K562 (cell line): ENCODE measurements around the gene TRIO. TPM values are rescaled to one million over a fixed set of nuclear protein-coding genes. Genes with fewer than 3 reads are reported as not detected.

Experiments used
- CAMTA2 ChIP-seq: fragments of 250-450 bp; sonication (Bioruptor Pico); conservative IDR thresholded peaks from 2 replicates; pipeline ENCODE4 v1.5.1; 2022
- EZH2 ChIP-seq: IDR thresholded peaks from 2 replicates; pipeline ENCODE4 v1.6.1; 2012; ENCODE audit warnings: low read depth, mild to moderate bottlenecking, inconsistent platforms, low read length, borderline replicate concordance
- FOSL1 ChIP-seq: fragments of 200-800 bp; sonication (Bioruptor generic); conservative IDR thresholded peaks from 2 replicates; pipeline ENCODE4 v1.6.1; 2016; ENCODE audit warnings: missing genetic modification characterization, missing compliant biosample characterization
- HDAC1 ChIP-seq, 2 experiments: fragments of 450-650 bp; IDR thresholded peaks; 2 replicates each; pipeline ENCODE4 v1.6.1; 2016 to 2017; ENCODE audit warnings: inconsistent platforms in 1 of 2, mild to moderate bottlenecking in 1 of 2, moderate library complexity in 1 of 2
- LARP7 ChIP-seq: fragments of 450-650 bp; IDR thresholded peaks from 2 replicates; pipeline ENCODE4 v1.6.1; 2016
- STAT6 ChIP-seq: sonication (generic); formaldehyde crosslinking; IDR thresholded peaks from 2 replicates; pipeline ENCODE4 v1.8.1; 2023; ENCODE audit warnings: mild to moderate bottlenecking, missing genetic modification reagents
- ZBTB9 ChIP-seq: fragments of 450-650 bp; formaldehyde crosslinking; IDR thresholded peaks from 2 replicates; pipeline ENCODE4 v1.4.0; 2020; ENCODE audit warnings: mild to moderate bottlenecking, moderate library complexity
- ZC3H8 ChIP-seq: fragments of 450-650 bp; IDR thresholded peaks from 2 replicates; pipeline ENCODE4 v1.6.1; 2017
- ZKSCAN8 ChIP-seq: fragments of 200-800 bp; sonication (Bioruptor generic); IDR thresholded peaks from 2 replicates; pipeline ENCODE4 v1.6.1; 2016; ENCODE audit warnings: missing genetic modification characterization, missing compliant biosample characterization
- ZNF239 ChIP-seq: fragments of 250-450 bp; sonication (Bioruptor Pico); IDR thresholded peaks from 2 replicates; pipeline ENCODE4 v1.4.0; 2020; ENCODE audit warnings: mild to moderate bottlenecking
- ZNF263 ChIP-seq: sonication (generic); formaldehyde crosslinking; IDR thresholded peaks from 2 replicates; pipeline ENCODE4 v1.8.0; 2022; ENCODE audit warnings: mild to moderate bottlenecking, missing genetic modification reagents, borderline replicate concordance
- polyA plus RNA-seq, 8 experiments: library from polyadenylated mRNA; depleted of rRNA in 4 of 8; stranded (reverse) in 5 of 8; unstranded in 3 of 8; fragments of >200 nt; fragmentation: Nextera tagmentation in 2 of 8; fragmentation: Illumina TruSeq in 1 of 8; extraction: Ambion mirVana in 2 of 8; extraction: Trizol in 1 of 8; gene quantifications; 2 replicates each; pipeline versions ENCODE4 v1.2.1 to v1.2.3, GENCODE V29; 2011 to 2014; ENCODE audit warnings: inconsistent platforms in 1 of 8, missing spikeins in 1 of 8
- total RNA-seq, 7 experiments: library from RNA; depleted of rRNA in 6 of 7; stranded (reverse); fragments of >200 nt in 6 of 7; fragmentation: Illumina TruSeq in 2 of 7; extraction: Trizol in 2 of 7; gene quantifications; 2 replicates each; pipeline versions ENCODE4 v1.2.1 to v1.2.3, GENCODE V29; 2011 to 2021; ENCODE audit warnings: low replicate concordance in 1 of 7

The TRIO gene
- total and polyA plus RNA-seq, 9 of the 15 experiments (the other 6 are each of a cell fraction or from before 2014, with no cell fraction given) = 0.24 to 5.0 (median 1.1) TPM

- no peak for TF ChIP-seq STAT6
- TF ChIP-seq LARP7 = no peak
- TF ChIP-seq ZNF239 (CRISPR knock-in tag) = no peak
- no peak for TF ChIP-seq ZNF263 (CRISPR knock-in tag)
- TF ChIP-seq CAMTA2 = no peak
- no peak for TF ChIP-seq EZH2
- TF ChIP-seq FOSL1 (tag) = no peak
- TF ChIP-seq ZKSCAN8 (CRISPR knock-in tag) = no peak
- no peak for TF ChIP-seq ZC3H8
- TF ChIP-seq ZBTB9 (CRISPR knock-in tag) = no peak
- no peak for TF ChIP-seq HDAC1 (IDR thresholded peaks at IDR 0.05)
- TF ChIP-seq, all 486 proteins: peak for 0
Measured at GRCh38 chr5:14475045-14475444, 331.9 kb downstream of the TRIO start (continued).
